Karpas-422 (cell line): ENCODE results near the gene TLE1. TPM values are rescaled to one million over a fixed set of nuclear protein-coding genes. Genes with fewer than 3 reads are reported as not detected.

Experiments
- DNase-seq: peaks from one replicate; pipeline ENCODE4 v3.0.0-alpha.2; 2015
- H2AFZ ChIP-seq: fragments of 200-600 bp; sonication (generic); 2 replicates; pipeline ENCODE4 v1.6.1; 2014; ENCODE audit warnings: antibody characterized with exemption, low read length, mixed read lengths
- H3K27ac ChIP-seq: fragments of 200-600 bp; sonication (generic); 2 replicates; pipeline ENCODE4 v1.5.1; 2014; ENCODE audit warnings: mild to moderate bottlenecking, low read length, moderate library complexity
- H3K27me3 ChIP-seq: fragments of 200-600 bp; sonication (generic); 2 replicates; pipeline ENCODE4 v1.6.1; 2014; ENCODE audit warnings: low read length, mixed read lengths
- H3K36me3 ChIP-seq: fragments of 200-600 bp; sonication (generic); 2 replicates; pipeline ENCODE4 v1.6.1; 2014; ENCODE audit warnings: low read length, mixed read lengths; ENCODE audit not compliant: insufficient read depth
- H3K4me1 ChIP-seq: fragments of 200-600 bp; sonication (generic); 2 replicates; pipeline ENCODE4 v1.6.1; 2014; ENCODE audit warnings: mild to moderate bottlenecking, low read length, mixed read lengths
- H3K4me2 ChIP-seq: fragments of 200-600 bp; sonication (generic); 2 replicates; pipeline ENCODE4 v1.6.1; 2014; ENCODE audit warnings: low read length, low read depth, mild to moderate bottlenecking; ENCODE audit not compliant: poor library complexity, severe bottlenecking
- H3K4me3 ChIP-seq: fragments of 200-600 bp; sonication (generic); 2 replicates; pipeline ENCODE4 v1.5.1; 2014; ENCODE audit warnings: mild to moderate bottlenecking, antibody characterized with exemption, low read length, mixed read lengths
- H3K79me2 ChIP-seq: fragments of 200-600 bp; sonication (generic); 2 replicates; pipeline ENCODE4 v1.6.1; 2014; ENCODE audit warnings: mild to moderate bottlenecking, low read length, mixed read lengths
- H3K9ac ChIP-seq: fragments of 200-600 bp; sonication (generic); 2 replicates; pipeline ENCODE4 v1.6.0; 2014; ENCODE audit warnings: low read length
- H3K9me2 ChIP-seq: fragments of 200-600 bp; sonication (generic), shearing (Covaris generic); replicated peaks from 2 replicates; pipeline ENCODE4 v1.6.0; 2014; ENCODE audit warnings: mild to moderate bottlenecking, low read length, moderate library complexity; ENCODE audit not compliant: insufficient read depth
- H3K9me3 ChIP-seq: fragments of 300-700, 200-600 bp; sonication (generic); 2 replicates; pipeline ENCODE4 v1.6.1; 2014; ENCODE audit warnings: low read length, mixed read lengths
- H4K20me1 ChIP-seq: fragments of 200-600 bp; sonication (generic); 2 replicates; pipeline ENCODE4 v1.6.1; 2014; ENCODE audit warnings: mild to moderate bottlenecking, antibody characterized with exemption, low read length, low read depth; ENCODE audit not compliant: insufficient read depth
- total RNA-seq: library from RNA; depleted of rRNA; stranded (reverse); fragments of >200 nt; shearing (Covaris generic); gene quantifications from 2 replicates; pipeline ENCODE4 v1.2.3, GENCODE V29; 2014; ENCODE audit warnings: low replicate concordance

The TLE1 gene
- total RNA-seq, 1 experiment from 2014 or later, result not detected

GRCh38 chr9:81627481-81627880 is 61.9 kb downstream of the TLE1 start:
- no peak overlapping the region for H3K4me2 ChIP-seq
- H2AFZ ChIP-seq, result no peak overlapping the region
- no peak for DNase-seq
- no peak overlapping the region for H3K4me3 ChIP-seq
- H3K79me2 ChIP-seq, result no peaks in the 10 kb centered on the region
- no peaks in the 10 kb centered on the region for H3K27me3 ChIP-seq
- no peaks in the 10 kb centered on the region for H3K36me3 ChIP-seq
- H4K20me1 ChIP-seq, result no peaks in the 10 kb centered on the region
- no peak overlapping the region for H3K9ac ChIP-seq
- no peak overlapping the region for H3K27ac ChIP-seq
- H3K4me1 ChIP-seq, result no peaks in the 10 kb centered on the region
- peaks cover 15% of the 10 kb centered on the region for H3K9me3 ChIP-seq
- no peaks in the 10 kb centered on the region for H3K9me2 ChIP-seq

GRCh38 chr9:81626511-81626910 is 62.8 kb downstream of the TLE1 start:
- DNase-seq, result no peak
- Histone ChIP-seq H4K20me1 (no peaks in the 10 kb centered on the region), H3K4me2 (no peak overlapping the region), H3K4me3 (no peak overlapping the region), H3K36me3 (no peaks in the 10 kb centered on the region), H3K27me3 (no peaks in the 10 kb centered on the region), H3K9me3 (peaks cover 15% of the 10 kb centered on the region), H2AFZ (no peak overlapping the region), H3K9ac (no peak overlapping the region), H3K4me1 (no peaks in the 10 kb centered on the region), H3K9me2 (no peaks in the 10 kb centered on the region), H3K27ac (no peak overlapping the region), H3K79me2 (no peaks in the 10 kb centered on the region)

- no peak for DNase-seq
- Histone ChIP-seq H3K36me3 (no peaks in the 10 kb centered on the region), H3K27me3 (no peaks in the 10 kb centered on the region), H3K79me2 (no peaks in the 10 kb centered on the region), H3K9me2 (no peaks in the 10 kb centered on the region), H3K4me2 (no peak overlapping the region), H3K27ac (no peak overlapping the region), H3K4me3 (no peak overlapping the region), H3K9me3 (peaks cover 15% of the 10 kb centered on the region), H3K4me1 (no peaks in the 10 kb centered on the region), H4K20me1 (no peaks in the 10 kb centered on the region), H3K9ac (no peak overlapping the region), H2AFZ (no peak overlapping the region)
These were observed 63.4 kb downstream of the TLE1 start for GRCh38 chr9:81625969-81626368.

DNA sequence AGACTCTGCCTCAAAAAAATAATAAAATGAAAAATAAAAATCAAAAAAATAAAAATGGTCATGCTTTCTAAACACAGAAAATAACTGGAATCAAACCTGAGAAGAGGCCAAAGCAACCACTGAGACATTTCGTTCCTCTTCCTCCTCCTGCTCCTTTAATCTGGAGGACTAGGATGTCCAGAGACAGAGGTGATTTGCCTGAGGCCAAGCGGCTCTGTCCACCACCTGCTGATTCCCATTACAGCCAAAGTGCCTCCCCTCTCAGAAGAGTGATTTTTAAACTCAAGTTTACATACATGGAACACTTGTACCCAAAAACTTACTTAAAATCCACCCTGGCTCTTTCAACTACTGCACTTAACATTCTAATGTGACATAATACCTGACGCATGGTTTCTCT is 65.6 kb downstream of the TLE1 start:
- Histone ChIP-seq H3K4me3 (no peak overlapping the region), H3K9me3 (peaks cover 15% of the 10 kb centered on the region), H3K27me3 (no peaks in the 10 kb centered on the region), H3K4me1 (peaks cover 9% of the 10 kb centered on the region), H3K9ac (no peak overlapping the region), H2AFZ (no peak overlapping the region), H3K4me2 (no peak overlapping the region), H3K36me3 (no peaks in the 10 kb centered on the region), H3K9me2 (no peaks in the 10 kb centered on the region), H4K20me1 (no peaks in the 10 kb centered on the region), H3K27ac (no peak overlapping the region), H3K79me2 (no peaks in the 10 kb centered on the region)
- DNase-seq, result no peak

GRCh38 chr9:81622471-81623255 is 66.7 kb downstream of the TLE1 start:
- Histone ChIP-seq H3K27ac (no peak overlapping the region), H3K4me2 (no peak overlapping the region), H3K4me1 (peaks cover 9% of the 10 kb centered on the region), H3K4me3 (no peak overlapping the region), H3K9ac (no peak overlapping the region), H2AFZ (no peak overlapping the region), H4K20me1 (no peaks in the 10 kb centered on the region), H3K9me3 (peaks cover 11% of the 10 kb centered on the region; the same call in 1 of the 2 replicates), H3K36me3 (no peaks in the 10 kb centered on the region), H3K27me3 (no peaks in the 10 kb centered on the region), H3K9me2 (no peaks in the 10 kb centered on the region), H3K79me2 (no peaks in the 10 kb centered on the region)
- no peak for DNase-seq

GRCh38 chr9:81621785-81622259 is 67.5 kb downstream of the TLE1 start:
- Histone ChIP-seq H3K4me3 (no peak overlapping the region), H3K9me2 (no peaks in the 10 kb centered on the region), H3K9ac (no peak overlapping the region), H3K36me3 (no peaks in the 10 kb centered on the region), H3K27ac (no peak overlapping the region), H4K20me1 (no peaks in the 10 kb centered on the region), H3K4me1 (peaks cover 9% of the 10 kb centered on the region), H3K4me2 (no peak overlapping the region), H3K79me2 (no peaks in the 10 kb centered on the region), H3K9me3 (peaks cover 11% of the 10 kb centered on the region; the same call in 1 of the 2 replicates), H3K27me3 (no peaks in the 10 kb centered on the region), H2AFZ (no peak overlapping the region)
- DNase-seq, result no peak

DNA sequence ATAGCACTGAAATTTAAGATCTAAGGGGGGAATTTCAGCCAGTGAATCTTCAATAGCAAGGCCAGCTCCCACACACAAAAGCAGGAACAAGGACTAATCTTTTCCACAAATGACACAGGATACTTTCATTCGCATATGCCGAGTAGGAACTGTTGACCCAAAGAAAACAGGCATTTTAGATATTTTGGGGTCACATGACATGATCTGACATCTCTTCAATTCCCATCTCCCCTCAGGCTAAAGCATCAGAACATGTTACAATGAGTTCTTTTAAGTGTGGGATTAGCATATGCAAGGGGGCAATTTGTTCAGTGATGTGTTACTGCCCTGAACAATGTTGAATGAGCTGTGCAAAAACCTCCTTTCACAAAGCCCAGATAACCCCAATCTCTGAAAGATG is 68.2 kb downstream of the TLE1 start:
- no peaks in the 10 kb centered on the region for H4K20me1 ChIP-seq

DNA sequence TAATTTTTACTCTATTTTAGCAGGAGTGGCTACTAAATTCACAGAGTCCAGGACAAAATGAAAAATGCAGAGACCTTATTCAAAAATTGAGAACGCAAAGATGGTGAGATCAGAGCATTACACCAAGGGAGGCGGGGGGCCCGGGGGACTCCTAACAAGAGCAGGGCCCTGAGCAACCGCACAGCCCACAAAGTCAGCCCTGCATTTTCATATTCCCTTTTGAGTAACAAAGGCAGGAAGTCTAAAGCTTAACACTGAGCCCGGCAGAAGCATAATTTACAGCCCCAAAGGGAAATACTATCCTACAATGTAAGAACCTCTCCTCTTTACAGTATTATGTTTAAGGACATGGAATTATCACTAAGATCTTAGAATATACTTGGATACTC is 69.4 kb downstream of the TLE1 start:
- Histone ChIP-seq H3K9me2 (no peaks in the 10 kb centered on the region), H3K4me2 (peak overlapping the region; percentile 9), H3K36me3 (no peaks in the 10 kb centered on the region), H3K4me3 (no peak overlapping the region), H3K79me2 (no peaks in the 10 kb centered on the region), H3K27me3 (no peaks in the 10 kb centered on the region), H3K9ac (no peak overlapping the region), H2AFZ (no peak overlapping the region), H3K9me3 (peaks cover 10% of the 10 kb centered on the region; the same call in 1 of the 2 replicates), H4K20me1 (no peaks in the 10 kb centered on the region), H3K27ac (no peak overlapping the region), H3K4me1 (peaks cover 9% of the 10 kb centered on the region)
- peak; percentile 57 for DNase-seq

More for the DNA sequence above, 68.2 kb downstream of the TLE1 start:
- Histone ChIP-seq H3K4me1 (peaks cover 9% of the 10 kb centered on the region), H3K79me2 (no peaks in the 10 kb centered on the region), H3K9me3 (peaks cover 11% of the 10 kb centered on the region; the same call in 1 of the 2 replicates), H3K4me3 (no peak overlapping the region), H3K36me3 (no peaks in the 10 kb centered on the region), H2AFZ (no peak overlapping the region), H3K27ac (no peak overlapping the region), H3K9ac (no peak overlapping the region), H3K4me2 (no peak overlapping the region), H3K27me3 (no peaks in the 10 kb centered on the region), H3K9me2 (no peaks in the 10 kb centered on the region)
- no peak for DNase-seq
